NOMO-1 treated with DMSO at 0.1 percent for 48 hours (cell line): ENCODE data around the gene RNPEP.
"Not testable (repeated sequence)": the region's sequence is repeated elsewhere in the genome, so short reads cannot be mapped to it uniquely, and the experiment has no call there.

Experiments used
- DNase-seq: peaks from one replicate; lab custom pipeline; 2025; ENCODE audit not compliant: unreplicated experiment; lab: John Stamatoyannopoulos, UW

Gene RNPEP

GRCh38 chr1:201958348-201958747 is 24.1 kb upstream of the RNPEP start:
- no peak for DNase-seq

- DNase-seq, result not testable (repeated sequence)
Observed at GRCh38 chr1:201962382-201962781, 20.1 kb upstream of the RNPEP start.

- DNase-seq, result no peak
Observed at GRCh38 chr1:201964261-201964660, 18.2 kb upstream of the RNPEP start.

- DNase-seq, result no peak
Observed at GRCh38 chr1:201966171-201966570, 16.3 kb upstream of the RNPEP start.

GRCh38 chr1:201968202-201968925 is 14.1 kb upstream of the RNPEP start:
- no peak for DNase-seq

GRCh38 chr1:201970334-201971159 is 11.9 kb upstream of the RNPEP start:
- no peak for DNase-seq

GRCh38 chr1:201982082-201982622 is 296 bp upstream of the RNPEP start:
- DNase-seq, result peak; percentile 42

- no peak for DNase-seq
Observed at GRCh38 chr1:201983380-201983805, 945 bp downstream of the RNPEP start.

GRCh38 chr1:201984446-201984845 is 2.0 kb downstream of the RNPEP start:
- DNase-seq, result no peak

- no peak for DNase-seq
Observed at GRCh38 chr1:201985355-201985754, 2.9 kb downstream of the RNPEP start.

GRCh38 chr1:201988601-201989000 is 6.2 kb downstream of the RNPEP start:
- no peak for DNase-seq

GRCh38 chr1:201989354-201990128 is 7.1 kb downstream of the RNPEP start:
- no peak for DNase-seq

- DNase-seq, result no peak
Observed at GRCh38 chr1:201990427-201990826, 8.0 kb downstream of the RNPEP start.

- peak; percentile 25 for DNase-seq
Observed at GRCh38 chr1:201999625-202000238, 17.3 kb downstream of the RNPEP start.

GRCh38 chr1:202002507-202002906 is 20.1 kb downstream of the RNPEP start:
- DNase-seq, result no peak

- no peak for DNase-seq
Observed at GRCh38 chr1:202004711-202005110, 22.3 kb downstream of the RNPEP start.

- no peak for DNase-seq
Observed at GRCh38 chr1:202005958-202006357, 23.5 kb downstream of the RNPEP start.

GRCh38 chr1:202007304-202007703 is 24.9 kb downstream of the RNPEP start:
- no peak for DNase-seq

GRCh38 chr1:202007805-202008489 is 25.5 kb downstream of the RNPEP start:
- DNase-seq, result no peak
